ENCODE measurements around the gene RELCH.

RELCH gene

DNA sequence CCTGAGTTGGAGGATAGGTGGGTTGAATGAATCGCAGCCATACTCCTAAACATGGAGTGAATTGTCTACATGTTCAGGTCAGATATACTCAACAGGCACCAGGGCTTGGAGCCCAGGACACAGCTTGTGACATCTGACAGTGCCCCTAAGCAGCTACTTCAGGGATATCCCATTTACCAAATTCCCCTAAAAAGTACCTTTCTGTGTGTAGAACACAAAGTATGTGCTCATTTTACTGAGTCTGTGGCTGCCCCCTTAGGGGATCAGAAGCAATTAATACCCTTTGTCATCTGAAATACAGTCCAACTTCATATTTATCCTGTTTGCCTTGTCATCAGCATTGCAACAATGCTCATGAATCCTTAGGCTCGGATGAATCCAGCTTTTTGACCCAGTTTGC is 158.9 kb downstream of the RELCH start:
- DNase-seq = no peak

DNA sequence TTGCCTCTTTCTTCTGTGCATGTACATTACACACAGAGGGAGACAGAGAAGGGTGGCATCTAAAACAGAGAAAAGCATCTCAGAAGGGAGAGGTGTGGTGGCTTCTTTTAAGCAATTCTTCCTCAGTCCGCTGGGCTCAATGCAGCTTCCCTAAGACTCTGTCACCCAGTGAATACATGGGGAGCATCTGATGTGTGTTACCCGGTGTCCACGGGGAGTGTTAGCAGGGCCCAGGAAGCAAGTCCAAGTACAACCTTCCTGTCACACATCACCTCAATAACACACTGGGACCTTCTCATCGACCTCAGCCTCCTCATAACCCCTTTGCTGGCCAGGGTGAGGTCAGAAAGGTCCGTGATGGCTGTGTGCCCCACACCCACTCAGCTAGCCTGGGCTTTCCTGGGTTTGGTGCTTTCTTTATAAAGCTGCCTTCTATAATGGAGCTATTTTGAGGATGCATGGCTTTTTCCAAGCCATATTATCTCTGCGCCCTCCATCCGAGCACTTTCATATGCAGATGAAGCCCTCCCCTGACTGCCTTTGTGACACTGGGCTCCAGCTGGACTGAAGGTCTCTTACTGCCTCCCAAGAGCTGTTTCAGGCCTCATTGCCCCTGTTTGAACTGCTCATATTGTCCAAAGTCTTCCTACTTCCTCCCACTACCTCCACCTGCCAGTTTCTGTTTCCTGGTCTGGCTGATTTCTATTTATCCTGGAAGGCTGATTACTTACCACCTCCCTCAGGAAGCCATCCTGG is 159.5 kb downstream of the RELCH start:
- no peak for DNase-seq

DNA sequence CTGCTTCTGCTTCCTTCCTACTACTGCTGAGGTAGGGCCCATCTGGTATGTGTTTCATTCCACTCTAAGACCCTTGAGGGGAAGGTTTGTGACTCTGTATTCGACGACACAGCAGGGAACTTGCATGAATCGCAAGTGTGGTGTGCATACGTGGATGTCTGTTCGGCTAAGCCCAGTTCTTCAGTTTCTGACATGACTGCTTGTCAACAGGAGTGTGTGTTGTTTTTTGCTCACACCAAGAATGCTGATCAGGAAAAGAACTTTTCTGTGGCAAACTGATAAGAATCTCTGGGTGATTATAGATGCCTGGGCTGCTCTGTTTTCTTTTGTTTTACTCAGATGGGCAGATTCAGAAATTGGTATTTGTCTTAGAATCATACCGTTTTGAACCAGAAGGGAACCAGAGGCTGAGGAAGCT is 160.0 kb downstream of the RELCH start:
- DNase-seq = no peak

DNA sequence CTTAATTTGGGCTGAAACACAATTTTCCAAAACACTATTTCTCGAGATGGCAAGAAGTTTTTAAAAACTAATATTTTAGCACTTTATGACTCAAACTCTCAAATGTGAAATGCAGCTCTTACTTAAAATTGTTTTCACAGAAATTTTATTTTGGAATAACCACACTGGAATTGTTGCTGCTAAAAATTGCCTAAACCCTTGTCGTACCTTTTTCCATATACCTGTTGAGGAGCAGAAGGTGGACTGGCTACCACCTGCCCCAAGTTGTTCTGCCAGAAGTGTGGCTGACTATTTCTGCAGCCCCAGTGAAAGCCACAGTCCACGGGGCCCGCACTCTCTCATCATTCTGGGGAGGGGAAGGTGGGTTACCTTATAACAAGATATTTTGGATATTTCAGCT is 161.4 kb downstream of the RELCH start:
- DNase-seq = no peak

DNA sequence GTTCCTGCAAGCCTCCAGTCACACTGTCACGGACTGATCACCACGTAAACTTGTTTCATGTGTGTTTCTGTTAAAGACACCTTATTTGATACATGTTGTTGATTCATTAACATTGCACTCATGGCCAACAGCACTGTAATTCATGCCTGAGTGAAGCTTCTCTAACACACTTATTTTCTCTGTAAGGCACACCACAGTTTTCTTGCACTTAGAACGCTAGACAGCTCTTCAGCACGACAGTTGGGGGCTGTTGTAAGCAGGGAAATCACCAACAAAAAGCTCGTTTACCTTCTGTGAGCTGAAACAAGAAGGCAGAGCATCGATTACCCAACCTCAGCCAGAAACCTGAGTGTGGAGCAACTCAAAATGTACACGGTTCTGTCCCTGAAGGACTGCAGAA is 166.1 kb downstream of the RELCH start:
- no peak for DNase-seq

DNA sequence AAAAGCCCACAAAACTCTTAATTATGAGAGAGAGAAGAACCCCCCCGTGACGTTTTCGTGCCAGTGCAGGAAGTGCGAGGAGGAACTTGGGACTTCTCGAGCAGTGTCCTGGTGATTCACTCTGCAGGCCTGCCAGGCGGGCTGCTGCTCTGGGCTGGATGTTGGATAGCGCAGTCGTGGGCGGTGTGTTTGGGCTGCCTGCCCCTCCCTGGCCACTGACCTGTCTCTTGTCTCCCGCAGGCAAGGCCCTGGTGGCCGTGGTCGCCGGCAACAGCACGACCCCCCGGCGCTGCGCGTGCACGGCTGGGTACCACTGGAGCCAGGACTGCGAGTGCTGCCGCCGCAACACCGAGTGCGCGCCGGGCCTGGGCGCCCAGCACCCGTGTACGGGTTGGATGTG is 167.1 kb downstream of the RELCH start:
- DNase-seq = no peak

DNA sequence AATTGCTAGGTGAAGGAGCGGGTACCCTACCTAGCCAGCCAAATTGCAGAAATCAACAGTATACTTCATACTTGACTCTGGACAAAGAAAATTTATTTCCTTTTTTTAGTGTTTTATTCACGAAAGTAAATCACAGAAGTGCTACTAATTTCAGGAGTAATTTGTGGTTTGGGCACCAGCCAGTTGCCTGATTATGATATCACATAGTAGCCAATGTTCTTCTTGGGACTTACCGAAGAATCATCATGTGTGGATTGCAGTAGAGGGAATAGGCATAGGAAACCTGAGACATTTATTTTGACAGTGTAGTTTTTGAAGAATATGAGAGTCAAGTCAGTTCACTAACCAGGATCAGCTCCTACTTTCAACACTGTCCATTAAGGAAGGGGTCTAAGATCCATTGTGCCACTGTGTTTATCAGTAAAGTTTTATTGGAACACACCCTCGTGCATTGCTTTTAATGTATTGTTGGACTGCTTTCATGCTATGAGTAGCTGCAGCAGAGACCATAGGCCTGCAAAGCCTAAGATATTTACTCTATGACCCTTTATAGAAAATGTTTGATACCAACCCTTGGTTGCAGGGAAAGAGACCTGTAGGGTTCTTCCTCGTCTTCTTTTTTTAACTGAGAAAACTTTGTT is 170.1 kb downstream of the RELCH start:
- no peak for DNase-seq

Data from stimulated activated CD4-positive, alpha-beta T cell treated with anti-CD3 and anti-CD28 coated beads, Interleukin-2, amount 100 ng/mL, for 48 hours (primary cell).